CD4-positive, alpha-beta T cell treated with Interleukin-10 for 1 hour (primary cell): ENCODE data around the gene NPY.

ENCODE experiments used
- DNase-seq: peaks from one replicate; pipeline ENCODE4 v3.0.0-alpha.2; 2020

Gene NPY

GRCh38 chr7:24318326-24318725 lies 34.3 kb downstream of the NPY start:
- DNase-seq, result no peak

GRCh38 chr7:24319209-24319608 lies 35.2 kb downstream of the NPY start:
- DNase-seq, result no peak

DNA sequence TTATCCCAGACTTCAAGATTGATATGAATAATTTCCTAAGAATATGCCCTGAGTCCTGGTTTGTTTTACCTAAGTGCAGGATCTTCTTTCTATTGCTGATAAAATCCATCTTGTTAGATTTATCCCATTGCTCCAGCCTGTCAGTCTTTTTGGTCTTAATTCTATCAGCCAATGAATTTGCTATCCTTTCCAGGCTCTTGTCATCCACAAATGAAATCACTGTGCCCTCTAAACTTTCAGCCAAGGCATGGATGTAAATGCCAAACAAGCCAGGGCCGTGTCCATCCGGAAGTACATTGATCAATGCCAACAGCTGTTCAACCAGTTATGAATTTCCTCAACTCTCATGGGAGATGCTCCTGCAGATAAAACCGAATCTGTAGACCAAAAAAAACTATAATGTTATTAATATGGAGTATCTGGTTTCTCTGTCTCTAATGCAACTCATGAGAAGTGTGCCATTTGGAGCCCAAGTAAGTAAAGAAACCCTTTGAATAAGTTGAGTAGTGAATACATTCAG lies 40.0 kb downstream of the NPY start:
- no peak for DNase-seq

DNA sequence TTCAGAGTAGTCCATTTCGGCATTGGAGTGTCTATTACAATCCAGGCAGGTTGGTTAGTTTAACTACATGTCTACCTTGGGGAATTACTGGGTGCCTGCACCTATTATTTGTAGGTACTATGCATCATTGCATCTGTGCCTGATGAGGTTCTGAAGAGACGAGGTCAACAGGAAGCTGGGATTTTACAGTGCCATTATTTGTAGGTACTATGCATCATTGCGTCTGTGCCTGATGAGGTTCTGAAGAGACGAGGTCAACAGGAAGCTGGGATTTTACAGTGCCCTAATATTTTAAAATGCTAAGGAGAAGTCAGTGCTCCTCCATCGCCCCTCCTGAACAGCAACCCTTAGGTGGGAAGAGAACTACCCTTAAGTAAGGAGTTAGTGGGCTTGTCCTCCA lies 41.7 kb downstream of the NPY start:
- DNase-seq, result no peak

DNA sequence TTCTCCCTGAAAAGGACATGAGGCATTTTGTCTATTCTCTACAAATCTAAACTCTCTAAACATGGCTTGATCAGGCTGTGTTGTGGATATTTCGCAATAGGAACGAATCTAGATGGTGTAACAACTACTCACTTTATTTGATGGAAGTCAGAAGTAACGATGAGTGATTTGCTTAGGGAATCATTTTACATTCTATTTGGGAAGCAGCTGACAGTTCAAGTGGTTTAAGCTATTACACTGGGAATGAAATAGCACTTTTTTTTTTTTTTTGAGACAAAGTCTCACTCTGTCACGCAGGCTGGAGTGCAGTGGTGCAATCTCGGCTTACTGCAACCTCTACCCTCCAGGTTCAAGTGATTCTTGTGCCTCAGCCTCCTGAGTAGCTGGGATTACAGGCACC lies 44.1 kb downstream of the NPY start:
- DNase-seq, result no peak

DNA sequence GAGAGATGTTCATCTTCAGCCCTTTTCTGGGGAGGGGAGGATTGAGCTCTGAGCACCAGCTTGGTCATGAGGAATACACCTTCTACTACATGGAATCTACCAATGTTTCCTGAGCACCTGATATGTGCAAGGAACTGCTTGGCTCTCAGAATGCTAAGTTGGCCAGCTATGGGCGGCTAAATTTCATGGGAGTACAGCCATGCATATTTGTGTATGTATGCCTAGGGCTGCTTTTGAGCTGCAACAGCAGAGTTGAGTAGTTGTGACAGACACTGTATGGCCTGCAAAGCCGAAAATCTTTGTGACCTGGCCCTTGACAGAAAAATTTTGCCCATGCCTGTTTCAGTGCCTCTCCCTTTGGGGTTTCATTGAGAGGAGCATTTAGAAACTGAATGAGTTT lies 44.9 kb downstream of the NPY start:
- no peak for DNase-seq

DNA sequence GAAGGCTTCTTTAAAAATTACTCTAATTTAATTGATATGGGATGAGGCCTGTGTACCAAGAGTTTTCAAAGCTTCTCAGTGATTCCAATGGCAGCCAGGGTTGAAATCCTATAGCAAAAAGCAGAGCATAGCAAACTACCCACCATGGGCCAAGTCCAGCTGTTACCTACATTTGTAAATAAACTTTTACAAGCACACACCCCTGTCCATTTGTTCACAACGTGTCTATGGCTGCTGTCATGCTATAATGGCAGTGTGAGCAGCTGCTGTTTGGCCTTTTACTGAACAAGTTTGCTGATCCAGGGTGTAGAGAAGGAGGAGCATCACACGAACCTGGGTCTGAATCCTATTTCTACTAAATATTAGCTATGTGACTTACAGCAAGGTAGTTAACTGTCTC lies 50.0 kb downstream of the NPY start:
- no peak for DNase-seq

- DNase-seq, result no peak
These were observed 50.6 kb downstream of the NPY start for GRCh38 chr7:24334627-24335026.

- DNase-seq, result no peak
These were observed 52.5 kb downstream of the NPY start for GRCh38 chr7:24336461-24336860.

DNA sequence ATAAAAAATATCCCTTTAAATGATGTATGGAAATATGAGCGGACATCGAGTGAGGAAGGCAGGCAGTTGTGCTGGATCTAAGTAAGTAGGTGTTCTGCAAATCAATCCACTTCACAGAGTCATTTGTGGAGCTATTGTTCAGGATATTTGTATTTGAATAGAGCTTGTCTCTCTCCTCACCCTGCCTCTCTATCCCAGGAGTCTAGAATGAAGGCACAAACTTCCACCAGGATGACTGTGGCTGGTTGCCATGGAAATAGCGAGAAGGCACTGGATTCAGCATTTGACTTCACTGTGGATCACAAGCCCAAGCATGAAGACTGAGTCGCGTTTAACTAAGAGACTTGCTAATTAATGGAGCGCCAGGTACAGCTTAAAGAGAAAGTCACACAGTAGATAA lies 53.2 kb downstream of the NPY start:
- no peak for DNase-seq

DNA sequence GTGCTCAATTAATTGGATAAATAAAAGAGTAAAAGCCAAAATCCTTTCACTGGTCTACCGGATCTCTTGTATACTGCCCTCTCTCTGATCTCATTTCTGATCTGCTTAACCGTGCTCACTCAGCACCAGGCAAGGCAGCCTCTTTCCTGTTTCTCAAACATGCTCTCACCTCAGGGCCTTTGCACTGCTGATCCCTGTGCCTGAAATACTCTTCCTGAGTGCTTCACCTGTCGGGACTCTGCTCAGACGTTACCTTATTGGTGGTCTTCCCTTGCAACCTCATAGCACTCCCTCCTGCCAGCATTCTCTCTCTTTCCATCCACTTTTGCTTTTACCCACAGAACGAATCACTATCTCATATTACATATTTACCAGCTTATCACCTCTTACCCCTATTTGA lies 55.6 kb downstream of the NPY start:
- no peak for DNase-seq

- DNase-seq, result no peak
These were observed 56.7 kb downstream of the NPY start for GRCh38 chr7:24340727-24341126.
